Nephron progenitor cell (in vitro differentiated cells): ENCODE data around the gene IRF6.
A peak's percentile ranks its signal among the peaks of the same experiment; 100 is the strongest.

ENCODE experiments used
- DNase-seq: peaks from one replicate; pipeline ENCODE4 v3.0.0; 2021
- H3K27ac Mint-ChIP-seq: 2 replicates; pipeline ENCODE4 v1.8.0; 2021; ENCODE audit warnings: mild to moderate bottlenecking, moderate library complexity, mixed read lengths
- H3K27me3 Mint-ChIP-seq: 2 replicates; pipeline ENCODE4 v1.8.0; 2021; ENCODE audit warnings: mild to moderate bottlenecking, low read depth, mixed read lengths; ENCODE audit not compliant: poor library complexity
- H3K36me3 Mint-ChIP-seq: 2 replicates; pipeline ENCODE4 v1.8.0; 2021; ENCODE audit warnings: low read depth, mixed read lengths
- H3K4me1 Mint-ChIP-seq: 2 replicates; pipeline ENCODE4 v1.8.0; 2021; ENCODE audit warnings: mixed read lengths
- H3K4me3 Mint-ChIP-seq: 2 replicates; pipeline ENCODE4 v1.8.0; 2021; ENCODE audit warnings: mild to moderate bottlenecking, moderate library complexity, mixed read lengths
- H3K9me3 Mint-ChIP-seq: 2 replicates; pipeline ENCODE4 v1.8.0; 2021; ENCODE audit warnings: mild to moderate bottlenecking, moderate library complexity, mixed read lengths
- TF ChIP-seq, protein P1 (sequence below): fragments of 200-600 bp; sonication (generic); IDR thresholded peaks from 2 replicates; pipeline ENCODE4 v1.5.0; 2021; ENCODE audit warnings: antibody characterized with exemption

Gene IRF6

DNA sequence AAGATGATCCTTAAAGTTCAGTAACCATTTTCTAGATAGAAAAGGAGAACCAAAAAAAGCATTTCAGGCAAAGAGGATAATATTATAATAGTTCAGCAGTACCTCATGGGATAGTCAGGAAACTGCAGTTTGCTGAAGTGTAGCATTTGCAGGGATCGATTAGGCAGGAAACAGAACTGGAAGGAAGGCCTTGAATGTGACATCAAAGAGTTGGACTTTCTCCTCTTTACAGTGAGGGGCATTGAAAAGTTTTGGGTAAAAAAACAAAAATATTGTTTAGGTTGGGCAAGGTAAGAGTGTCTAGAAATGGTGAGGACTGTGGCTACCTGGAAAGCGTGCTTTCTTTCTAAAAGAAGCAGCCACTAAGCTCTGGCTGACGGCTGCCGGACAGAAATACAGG is 8.0 kb upstream of the IRF6 start:
- Mint-ChIP-seq H3K4me1 (peaks cover 11% of the 10 kb centered on the region), H3K4me3 (no peak overlapping the region), H3K9me3 (no peaks in the 10 kb centered on the region), H3K27ac (no peak overlapping the region), H3K27me3 (peaks cover 35% of the 10 kb centered on the region), H3K36me3 (no peaks in the 10 kb centered on the region)
- TF ChIP-seq, protein P1, sequence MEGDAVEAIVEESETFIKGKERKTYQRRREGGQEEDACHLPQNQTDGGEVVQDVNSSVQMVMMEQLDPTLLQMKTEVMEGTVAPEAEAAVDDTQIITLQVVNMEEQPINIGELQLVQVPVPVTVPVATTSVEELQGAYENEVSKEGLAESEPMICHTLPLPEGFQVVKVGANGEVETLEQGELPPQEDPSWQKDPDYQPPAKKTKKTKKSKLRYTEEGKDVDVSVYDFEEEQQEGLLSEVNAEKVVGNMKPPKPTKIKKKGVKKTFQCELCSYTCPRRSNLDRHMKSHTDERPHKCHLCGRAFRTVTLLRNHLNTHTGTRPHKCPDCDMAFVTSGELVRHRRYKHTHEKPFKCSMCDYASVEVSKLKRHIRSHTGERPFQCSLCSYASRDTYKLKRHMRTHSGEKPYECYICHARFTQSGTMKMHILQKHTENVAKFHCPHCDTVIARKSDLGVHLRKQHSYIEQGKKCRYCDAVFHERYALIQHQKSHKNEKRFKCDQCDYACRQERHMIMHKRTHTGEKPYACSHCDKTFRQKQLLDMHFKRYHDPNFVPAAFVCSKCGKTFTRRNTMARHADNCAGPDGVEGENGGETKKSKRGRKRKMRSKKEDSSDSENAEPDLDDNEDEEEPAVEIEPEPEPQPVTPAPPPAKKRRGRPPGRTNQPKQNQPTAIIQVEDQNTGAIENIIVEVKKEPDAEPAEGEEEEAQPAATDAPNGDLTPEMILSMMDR: no peak
- DNase-seq: no peak

DNA sequence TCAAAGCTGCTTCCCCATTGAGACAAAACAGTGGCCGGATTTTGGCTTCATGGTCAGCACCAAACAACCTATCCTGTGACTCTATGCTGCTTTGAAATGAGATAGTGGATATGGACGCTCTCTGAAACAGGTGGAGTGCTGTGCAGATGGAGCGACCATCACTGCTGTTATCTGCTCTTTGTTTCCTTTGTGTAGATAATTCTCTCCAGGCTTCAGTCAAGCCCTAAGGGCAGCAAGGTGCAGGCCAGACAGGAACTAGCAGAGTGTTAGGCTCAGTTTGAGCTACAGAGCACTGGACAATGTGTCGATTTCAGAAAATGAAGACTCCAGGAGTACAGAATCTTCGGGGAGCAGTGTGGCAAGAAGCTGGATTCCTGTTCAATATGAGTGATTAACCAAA is 4.8 kb upstream of the IRF6 start:
- TF ChIP-seq, protein P1: no peak
- H3K4me1 Mint-ChIP-seq: peaks cover 6% of the 10 kb centered on the region
- H3K4me3 Mint-ChIP-seq: no peak overlapping the region
- H3K27me3 Mint-ChIP-seq: peaks cover 33% of the 10 kb centered on the region
- DNase-seq: no peak
- H3K27ac Mint-ChIP-seq: no peak overlapping the region
- H3K36me3 Mint-ChIP-seq: no peaks in the 10 kb centered on the region
- no peaks in the 10 kb centered on the region for H3K9me3 Mint-ChIP-seq

DNA sequence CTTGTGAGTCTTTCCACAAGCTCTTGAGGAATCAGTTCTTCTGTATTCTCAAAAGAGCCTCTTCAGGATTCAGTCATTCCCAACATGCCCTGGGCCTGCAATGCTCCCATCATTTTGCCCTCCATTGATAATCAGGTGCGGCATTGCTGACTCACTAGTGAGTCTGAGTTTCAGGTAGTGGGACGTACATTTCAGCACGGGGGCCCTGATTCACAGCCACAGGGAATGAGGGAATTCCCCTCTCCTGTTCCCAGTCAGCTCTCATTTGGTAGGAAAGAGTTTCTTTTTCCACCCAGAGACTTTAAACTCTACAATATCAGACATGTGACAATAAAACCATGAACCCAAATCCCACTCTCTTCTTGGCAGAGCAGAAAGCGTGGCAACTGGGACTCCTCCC is 3.7 kb upstream of the IRF6 start:
- H3K27ac Mint-ChIP-seq: no peak overlapping the region

DNA sequence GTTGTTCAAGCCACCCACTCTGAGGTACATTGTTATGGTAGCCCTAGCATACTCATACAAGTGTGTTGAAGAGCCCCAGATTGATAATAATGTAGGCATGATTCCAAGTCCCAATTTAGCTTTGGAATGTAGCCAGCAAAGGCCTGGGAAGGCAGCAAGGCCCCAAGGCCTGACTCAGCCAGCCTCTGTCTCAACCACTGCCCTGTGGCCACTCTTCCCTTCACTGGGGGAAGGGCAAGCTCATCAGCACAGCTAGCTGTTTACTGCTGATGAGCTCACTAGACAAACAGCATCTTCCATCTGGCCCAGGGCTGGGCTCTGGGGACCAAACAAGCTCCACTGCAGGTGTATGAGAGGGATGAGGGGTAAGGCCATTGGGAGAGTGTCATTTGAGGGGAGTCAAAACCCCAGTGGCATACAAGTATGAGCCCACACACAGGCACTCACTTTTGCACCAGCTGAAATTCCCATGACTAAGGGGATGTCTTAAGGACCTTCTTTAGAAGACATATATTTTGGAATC is 2.2 kb upstream of the IRF6 start:
- H3K27ac Mint-ChIP-seq: no peak overlapping the region
- H3K4me1 Mint-ChIP-seq: peaks cover 7% of the 10 kb centered on the region
- no peak overlapping the region for H3K4me3 Mint-ChIP-seq
- H3K9me3 Mint-ChIP-seq: no peaks in the 10 kb centered on the region
- H3K27me3 Mint-ChIP-seq: peaks cover 52% of the 10 kb centered on the region
- H3K36me3 Mint-ChIP-seq: no peaks in the 10 kb centered on the region
- TF ChIP-seq, protein P1: no peak
- DNase-seq: no peak

More for the DNA sequence above, 3.7 kb upstream of the IRF6 start:
- Mint-ChIP-seq H3K9me3 (no peaks in the 10 kb centered on the region), H3K4me3 (no peak overlapping the region), H3K27me3 (peaks cover 45% of the 10 kb centered on the region), H3K4me1 (peaks cover 7% of the 10 kb centered on the region), H3K36me3 (no peaks in the 10 kb centered on the region)
- TF ChIP-seq, protein P1: no peak
- DNase-seq: no peak

DNA sequence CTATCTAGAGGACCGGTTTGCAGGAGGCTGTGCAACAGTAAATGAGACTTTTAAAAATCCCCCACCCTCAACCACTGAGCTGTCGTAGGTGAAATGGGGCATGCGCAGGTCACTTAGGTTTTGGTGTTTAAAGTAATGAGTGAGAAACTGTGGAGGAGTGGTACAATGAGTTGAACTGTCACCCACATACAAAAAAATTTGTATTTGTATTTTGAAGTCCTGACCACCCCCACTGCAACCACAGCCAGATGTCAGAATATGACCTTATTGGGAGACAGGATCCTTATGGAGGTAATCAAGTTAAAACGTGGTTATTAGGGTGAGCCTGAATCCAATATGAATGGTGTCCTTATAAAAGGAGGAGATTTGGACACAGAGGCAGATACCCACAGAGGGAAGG is 1.6 kb upstream of the IRF6 start:
- TF ChIP-seq, protein P1: no peak
- Mint-ChIP-seq H3K4me1 (peaks cover 7% of the 10 kb centered on the region), H3K9me3 (no peaks in the 10 kb centered on the region), H3K36me3 (no peaks in the 10 kb centered on the region), H3K4me3 (no peak overlapping the region), H3K27ac (no peak overlapping the region), H3K27me3 (peaks cover 57% of the 10 kb centered on the region)
- DNase-seq: no peak

DNA sequence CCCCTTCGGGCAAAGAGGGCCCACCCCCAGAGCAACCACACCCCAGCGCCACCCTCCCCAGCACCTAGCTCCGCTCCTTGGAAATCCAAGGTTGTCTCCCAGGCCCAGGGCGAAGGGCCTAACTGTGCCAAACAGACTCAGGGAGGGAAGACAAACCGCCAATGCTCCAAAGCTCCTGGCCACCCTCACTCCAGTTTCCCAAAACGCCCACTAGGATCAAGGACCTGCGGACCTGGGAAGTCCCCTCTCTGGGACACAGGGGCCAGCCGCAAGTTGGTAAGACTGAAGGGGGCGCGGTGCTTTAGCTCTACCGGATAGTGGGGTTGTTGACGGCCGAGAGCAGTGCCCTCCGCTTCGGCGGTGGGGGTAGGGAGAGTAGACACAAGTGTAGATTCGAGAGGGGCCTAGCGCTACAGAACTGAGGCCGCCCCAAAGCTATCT is 581 bp downstream of the IRF6 start:
- Mint-ChIP-seq H3K27me3 (peaks cover 68% of the 10 kb centered on the region), H3K9me3 (no peaks in the 10 kb centered on the region), H3K36me3 (no peaks in the 10 kb centered on the region), H3K27ac (peak overlapping the region; percentile 29), H3K4me1 (peaks cover 7% of the 10 kb centered on the region), H3K4me3 (peak overlapping the region; percentile 81)
- TF ChIP-seq, protein P1: no peak
- no peak for DNase-seq
